K562 (cell line): Measurements from ENCODE around the gene IQSEC3.

ENCODE experiments used
- MAFK ChIP-seq: IDR thresholded peaks from 2 replicates; pipeline ENCODE4 v1.6.1; 2011; ENCODE audit warnings: low read length, improper control_type of control experiment
- POLR2A ChIP-seq: fragments of 450-650 bp; conservative IDR thresholded peaks from 2 replicates; pipeline ENCODE4 v1.6.1; 2016
- ZNF274 ChIP-seq: IDR thresholded peaks from 2 replicates; pipeline ENCODE4 v1.6.1; 2011; ENCODE audit warnings: low read depth, mild to moderate bottlenecking, low read length, moderate library complexity, borderline replicate concordance
- TF ChIP-seq, protein P1 (sequence below), 3 experiments: IDR thresholded peaks in 2 of 3; conservative IDR thresholded peaks in 1 of 3; 2 replicates each; pipeline ENCODE4 v1.5.1; 2011 to 2012; ENCODE audit warnings: low read length in 3 of 3, mild to moderate bottlenecking in 3 of 3, control low read depth in 2 of 3, improper control_type of control experiment in 1 of 3, inconsistent platforms in 1 of 3, low read depth in 1 of 3, mixed read lengths in 1 of 3, moderate library complexity in 1 of 3; ENCODE audit not compliant: insufficient read depth in 2 of 3
- TF ChIP-seq, protein P2 (sequence below): sonication (generic); formaldehyde crosslinking; IDR thresholded peaks from 2 replicates; pipeline ENCODE4 v1.8.1; 2022; ENCODE audit warnings: missing genetic modification reagents

DNA sequence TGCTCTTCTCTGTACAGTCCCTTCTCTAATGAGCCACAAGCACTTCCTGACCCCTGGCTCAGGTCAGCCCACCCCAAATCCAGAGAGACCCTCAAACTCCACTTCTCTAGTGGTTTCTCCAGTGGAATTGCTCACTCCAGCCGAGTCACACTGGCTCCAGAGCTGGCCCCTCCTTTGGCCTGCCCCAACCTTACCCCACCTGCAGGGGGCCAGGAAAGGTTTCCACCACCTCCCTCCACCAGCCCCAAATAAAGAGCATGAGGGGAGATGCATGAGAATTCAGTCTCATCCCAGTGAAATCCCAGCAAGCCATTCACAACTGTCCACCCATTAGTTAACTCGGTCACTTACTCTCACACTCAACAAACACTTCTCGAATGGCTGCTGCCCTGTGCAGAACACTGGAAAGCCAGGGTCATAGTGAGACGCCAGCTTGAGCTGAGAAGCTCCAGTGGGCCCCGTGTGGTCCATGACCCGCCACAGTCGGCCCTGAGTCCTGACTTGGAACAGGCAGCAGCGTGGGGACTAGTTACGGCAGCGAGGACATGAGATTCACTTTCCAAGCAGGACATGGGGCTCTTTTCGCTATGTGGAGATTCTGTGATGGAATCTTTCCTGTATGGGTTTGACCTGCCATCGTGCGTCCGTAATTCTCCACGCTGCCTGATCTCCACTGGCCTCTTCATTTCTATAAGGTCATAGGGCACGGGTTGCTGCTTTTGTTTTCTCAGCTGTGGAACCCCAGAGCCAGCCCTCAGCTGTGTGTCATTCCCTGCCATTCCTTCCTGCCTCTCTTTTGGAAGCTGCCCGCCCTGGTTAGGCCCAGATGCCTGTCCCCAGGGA is 103.2 kb downstream of the IQSEC3 start:
- TF ChIP-seq, protein P1, sequence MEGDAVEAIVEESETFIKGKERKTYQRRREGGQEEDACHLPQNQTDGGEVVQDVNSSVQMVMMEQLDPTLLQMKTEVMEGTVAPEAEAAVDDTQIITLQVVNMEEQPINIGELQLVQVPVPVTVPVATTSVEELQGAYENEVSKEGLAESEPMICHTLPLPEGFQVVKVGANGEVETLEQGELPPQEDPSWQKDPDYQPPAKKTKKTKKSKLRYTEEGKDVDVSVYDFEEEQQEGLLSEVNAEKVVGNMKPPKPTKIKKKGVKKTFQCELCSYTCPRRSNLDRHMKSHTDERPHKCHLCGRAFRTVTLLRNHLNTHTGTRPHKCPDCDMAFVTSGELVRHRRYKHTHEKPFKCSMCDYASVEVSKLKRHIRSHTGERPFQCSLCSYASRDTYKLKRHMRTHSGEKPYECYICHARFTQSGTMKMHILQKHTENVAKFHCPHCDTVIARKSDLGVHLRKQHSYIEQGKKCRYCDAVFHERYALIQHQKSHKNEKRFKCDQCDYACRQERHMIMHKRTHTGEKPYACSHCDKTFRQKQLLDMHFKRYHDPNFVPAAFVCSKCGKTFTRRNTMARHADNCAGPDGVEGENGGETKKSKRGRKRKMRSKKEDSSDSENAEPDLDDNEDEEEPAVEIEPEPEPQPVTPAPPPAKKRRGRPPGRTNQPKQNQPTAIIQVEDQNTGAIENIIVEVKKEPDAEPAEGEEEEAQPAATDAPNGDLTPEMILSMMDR (IDR thresholded peaks at IDR 0.05 in 2 of 3, conservative IDR thresholded peaks at IDR 0.05 in 1 of 3; ENCODE audit: insufficient read depth in 2 of 3, low read depth in 1 of 3, low read length in 3 of 3), result peak in 2 of 3 experiments; percentile 31 to 36; a peak in 2 of 6 replicates
- TF ChIP-seq, protein P2, sequence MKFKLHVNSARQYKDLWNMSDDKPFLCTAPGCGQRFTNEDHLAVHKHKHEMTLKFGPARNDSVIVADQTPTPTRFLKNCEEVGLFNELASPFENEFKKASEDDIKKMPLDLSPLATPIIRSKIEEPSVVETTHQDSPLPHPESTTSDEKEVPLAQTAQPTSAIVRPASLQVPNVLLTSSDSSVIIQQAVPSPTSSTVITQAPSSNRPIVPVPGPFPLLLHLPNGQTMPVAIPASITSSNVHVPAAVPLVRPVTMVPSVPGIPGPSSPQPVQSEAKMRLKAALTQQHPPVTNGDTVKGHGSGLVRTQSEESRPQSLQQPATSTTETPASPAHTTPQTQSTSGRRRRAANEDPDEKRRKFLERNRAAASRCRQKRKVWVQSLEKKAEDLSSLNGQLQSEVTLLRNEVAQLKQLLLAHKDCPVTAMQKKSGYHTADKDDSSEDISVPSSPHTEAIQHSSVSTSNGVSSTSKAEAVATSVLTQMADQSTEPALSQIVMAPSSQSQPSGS, result no peak
- no peak for TF ChIP-seq POLR2A
- no peak for TF ChIP-seq MAFK
- TF ChIP-seq ZNF274, result no peak
